ENCODE results near the gene ERC1. TPM values are rescaled to one million over a fixed set of nuclear protein-coding genes. Genes with fewer than 3 reads are reported as not detected.

Gene ERC1
- total RNA-seq, 1 experiment from 2014 or later: 40.4 TPM

- TF ChIP-seq POLR2AphosphoS5 (IDR thresholded peaks at IDR 0.05; ENCODE audit: low read depth, low read length): no peak
- TF ChIP-seq REST (IDR thresholded peaks at IDR 0.05; ENCODE audit: insufficient read depth in 1 of 2, low read depth in 2 of 2, low read length in 1 of 2): no peak
- no peak for TF ChIP-seq TCF7L2 (IDR thresholded peaks at IDR 0.05; ENCODE audit: low read depth, low read length)
- TF ChIP-seq, protein P1, sequence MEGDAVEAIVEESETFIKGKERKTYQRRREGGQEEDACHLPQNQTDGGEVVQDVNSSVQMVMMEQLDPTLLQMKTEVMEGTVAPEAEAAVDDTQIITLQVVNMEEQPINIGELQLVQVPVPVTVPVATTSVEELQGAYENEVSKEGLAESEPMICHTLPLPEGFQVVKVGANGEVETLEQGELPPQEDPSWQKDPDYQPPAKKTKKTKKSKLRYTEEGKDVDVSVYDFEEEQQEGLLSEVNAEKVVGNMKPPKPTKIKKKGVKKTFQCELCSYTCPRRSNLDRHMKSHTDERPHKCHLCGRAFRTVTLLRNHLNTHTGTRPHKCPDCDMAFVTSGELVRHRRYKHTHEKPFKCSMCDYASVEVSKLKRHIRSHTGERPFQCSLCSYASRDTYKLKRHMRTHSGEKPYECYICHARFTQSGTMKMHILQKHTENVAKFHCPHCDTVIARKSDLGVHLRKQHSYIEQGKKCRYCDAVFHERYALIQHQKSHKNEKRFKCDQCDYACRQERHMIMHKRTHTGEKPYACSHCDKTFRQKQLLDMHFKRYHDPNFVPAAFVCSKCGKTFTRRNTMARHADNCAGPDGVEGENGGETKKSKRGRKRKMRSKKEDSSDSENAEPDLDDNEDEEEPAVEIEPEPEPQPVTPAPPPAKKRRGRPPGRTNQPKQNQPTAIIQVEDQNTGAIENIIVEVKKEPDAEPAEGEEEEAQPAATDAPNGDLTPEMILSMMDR (IDR thresholded peaks at IDR 0.05): no peak
- no peak for TF ChIP-seq SIN3A (IDR thresholded peaks at IDR 0.05; ENCODE audit: borderline replicate concordance, insufficient read depth, low read depth, low read length)
- Histone ChIP-seq H3K9me3 (ENCODE audit: control insufficient read depth, insufficient read depth, low read depth, low read length) (no peaks in the 10 kb centered on the region), H3K27ac (ENCODE audit: low read length) (peak overlapping the region; percentile 34; the same call in 1 of the 2 replicates), H3K4me3 (ENCODE audit: low read depth in 2 of 2, low read length in 2 of 2) (no peak overlapping the region), H3K27me3 (ENCODE audit: control insufficient read depth, insufficient read depth, low read length) (no peaks in the 10 kb centered on the region), H3K4me1 (ENCODE audit: control insufficient read depth, insufficient read depth, low read length) (peaks cover 16% of the 10 kb centered on the region), H3K36me3 (ENCODE audit: control insufficient read depth, insufficient read depth, low read length) (no peaks in the 10 kb centered on the region)
- DNase-seq (ENCODE audit: low read depth, low spot score) (no peak), ATAC-seq (no peak)
- intact Hi-C loops (cut with micrococcal nuclease; ENCODE audit: unreplicated experiment): no loop called here
- ChIA-PET POLR2A (interaction anchor here (1.0 kb wide), 1 partner anchor 75 kb away, joined by 3 read pairs; no protein-coding TSS in a partner anchor), CTCF (interaction anchor here (0.6 kb wide), 1 partner anchor 10 kb away, joined by 11 read pairs; no protein-coding TSS in a partner anchor)
- no TSS peak for BruUV-seq (replicated peaks)
- in situ Hi-C loops (cut with HindIII; ENCODE audit: low pct_unique_long_range_greater_than_20kb, low sequenced_read_pairs): no loop called here
Observed at GRCh38 chr12:1517734-1518525, 526.9 kb downstream of the ERC1 start.

DNA sequence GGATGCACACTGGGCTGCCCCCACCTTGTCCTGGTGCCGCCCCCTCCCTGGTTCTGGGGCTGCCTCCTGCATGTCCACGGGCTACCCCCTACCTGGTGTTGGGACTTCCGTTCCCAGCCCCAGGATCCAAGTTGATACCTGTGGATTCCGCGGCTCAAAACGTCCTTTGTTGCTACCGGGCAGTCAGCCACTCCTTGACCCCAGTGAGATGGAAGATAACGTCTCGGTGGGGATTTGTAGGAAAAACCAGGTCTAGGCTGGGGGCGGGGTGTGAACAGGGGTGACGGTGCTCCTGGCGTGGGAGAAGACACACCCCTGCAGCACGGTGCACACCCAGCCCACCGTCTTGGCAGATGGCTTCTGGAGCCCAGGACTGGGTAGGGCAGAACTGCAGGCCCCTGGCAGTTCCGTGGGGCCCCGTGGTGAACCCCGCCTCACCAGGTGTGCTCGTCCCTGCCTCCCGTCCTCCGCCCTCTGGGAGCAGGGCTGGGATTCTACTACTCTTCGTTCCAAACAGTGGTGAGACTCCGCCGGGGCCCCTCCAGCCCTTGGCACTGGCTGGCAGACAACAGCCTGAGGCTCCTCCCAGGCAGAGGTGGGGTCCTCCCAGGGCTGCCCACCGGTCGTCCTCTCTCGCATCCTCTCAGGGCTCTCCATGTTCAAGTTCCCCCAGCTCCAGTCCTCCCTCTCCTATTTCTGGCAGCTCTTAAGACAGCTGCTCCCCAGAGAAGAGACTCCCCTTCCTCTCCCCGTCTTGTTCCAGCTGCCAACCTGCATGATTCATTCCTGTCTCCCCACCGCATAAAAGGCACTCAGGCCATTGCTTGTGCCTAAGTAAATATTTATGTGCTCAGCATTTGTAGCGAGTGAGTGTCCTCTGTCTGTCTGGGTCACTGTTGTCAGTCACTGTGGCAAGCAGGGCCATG lies 527.8 kb downstream of the ERC1 start:
- intact Hi-C loops (cut with micrococcal nuclease; ENCODE audit: unreplicated experiment): no loop called here
- Histone ChIP-seq H3K27ac (ENCODE audit: low read length) (0 out of 2 replicates have a peak overlapping the region, but pooled peaks have one; percentile 23), H3K36me3 (ENCODE audit: control insufficient read depth, insufficient read depth, low read length) (no peaks in the 10 kb centered on the region), H3K4me1 (ENCODE audit: control insufficient read depth, insufficient read depth, low read length) (peaks cover 16% of the 10 kb centered on the region), H3K4me3 (ENCODE audit: low read depth in 2 of 2, low read length in 2 of 2) (no peak overlapping the region), H3K9me3 (ENCODE audit: control insufficient read depth, insufficient read depth, low read depth, low read length) (no peaks in the 10 kb centered on the region), H3K27me3 (ENCODE audit: control insufficient read depth, insufficient read depth, low read length) (no peaks in the 10 kb centered on the region)
- DNase-seq (ENCODE audit: low read depth, low spot score) (peak; percentile 33), ATAC-seq (peak; percentile 89)
- no peak for TF ChIP-seq POLR2AphosphoS5 (IDR thresholded peaks at IDR 0.05; ENCODE audit: low read depth, low read length)
- TF ChIP-seq TCF7L2 (IDR thresholded peaks at IDR 0.05; ENCODE audit: low read depth, low read length): peak; percentile 74
- TF ChIP-seq REST (IDR thresholded peaks at IDR 0.05; ENCODE audit: insufficient read depth in 1 of 2, low read depth in 2 of 2, low read length in 1 of 2): no peak
- no peak for TF ChIP-seq SIN3A (IDR thresholded peaks at IDR 0.05; ENCODE audit: borderline replicate concordance, insufficient read depth, low read depth, low read length)
- in situ Hi-C loops (cut with HindIII; ENCODE audit: low pct_unique_long_range_greater_than_20kb, low sequenced_read_pairs): no loop called here
- ChIA-PET CTCF (no interaction called here), POLR2A (interaction anchor here (1.0 kb wide), 1 partner anchor 74 kb away, joined by 3 read pairs; no protein-coding TSS in a partner anchor)
- BruUV-seq (replicated peaks): no TSS peak
